ENCODE measurements around the gene GSK3B.
A peak's percentile ranks its signal among the peaks of the same experiment; 100 is the strongest.

Gene GSK3B

GRCh38 chr3:120090422-120090821 lies 3.8 kb downstream of the GSK3B start:
- no peak overlapping the region for H3K4me3 Mint-ChIP-seq
- H3K9me3 Mint-ChIP-seq, result no peaks in the 10 kb centered on the region
- no peak for DNase-seq (ENCODE audit: low spot score)
- H3K36me3 Mint-ChIP-seq (ENCODE audit: low read depth), result peaks cover 14% of the 10 kb centered on the region
- H3K27me3 Mint-ChIP-seq (ENCODE audit: low read depth), result no peaks in the 10 kb centered on the region
- no peak overlapping the region for H3K27ac Mint-ChIP-seq
- H3K4me1 Mint-ChIP-seq (ENCODE audit: low read depth), result peaks cover 17% of the 10 kb centered on the region

DNA sequence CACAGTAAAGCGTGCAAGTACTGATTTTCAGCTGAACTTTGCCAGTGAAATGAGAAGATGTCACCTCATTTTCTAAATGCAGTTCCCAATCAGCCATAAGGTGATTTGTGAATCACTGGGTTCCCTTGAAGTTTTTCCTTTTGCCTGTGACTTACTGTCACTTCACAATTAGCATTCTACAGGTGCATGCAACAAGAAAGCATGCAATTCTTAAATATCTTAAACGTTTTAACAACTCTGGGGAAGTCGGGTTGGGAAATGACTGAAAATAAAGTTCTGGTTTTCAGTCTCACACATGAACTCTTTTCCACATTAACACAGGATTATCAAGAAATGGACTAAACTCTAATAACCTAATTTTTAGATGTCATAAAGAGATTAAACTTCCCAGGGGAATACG lies 5.2 kb downstream of the GSK3B start:
- H3K9me3 Mint-ChIP-seq, result no peaks in the 10 kb centered on the region
- DNase-seq (ENCODE audit: low spot score), result no peak
- no peaks in the 10 kb centered on the region for H3K27me3 Mint-ChIP-seq (ENCODE audit: low read depth)
- H3K36me3 Mint-ChIP-seq (ENCODE audit: low read depth), result peaks cover 14% of the 10 kb centered on the region
- peak overlapping the region; percentile 0 for H3K27ac Mint-ChIP-seq
- H3K4me3 Mint-ChIP-seq, result peak overlapping the region; percentile 25
- H3K4me1 Mint-ChIP-seq (ENCODE audit: low read depth), result peaks cover 17% of the 10 kb centered on the region

- no peaks in the 10 kb centered on the region for H3K27me3 Mint-ChIP-seq (ENCODE audit: low read depth)
- peaks cover 16% of the 10 kb centered on the region for H3K36me3 Mint-ChIP-seq (ENCODE audit: low read depth)
- H3K27ac Mint-ChIP-seq, result no peak overlapping the region
- H3K9me3 Mint-ChIP-seq, result no peaks in the 10 kb centered on the region
- peaks cover 19% of the 10 kb centered on the region for H3K4me1 Mint-ChIP-seq (ENCODE audit: low read depth)
- DNase-seq (ENCODE audit: low spot score), result no peak
- peak overlapping the region; percentile 25 for H3K4me3 Mint-ChIP-seq
Observed at GRCh38 chr3:120088622-120089021, 5.6 kb downstream of the GSK3B start.

- no peak overlapping the region for H3K4me3 Mint-ChIP-seq
- no peak for DNase-seq (ENCODE audit: low spot score)
- no peaks in the 10 kb centered on the region for H3K9me3 Mint-ChIP-seq
- H3K36me3 Mint-ChIP-seq (ENCODE audit: low read depth), result peaks cover 26% of the 10 kb centered on the region
- H3K4me1 Mint-ChIP-seq (ENCODE audit: low read depth), result peaks cover 23% of the 10 kb centered on the region
- H3K27ac Mint-ChIP-seq, result no peak overlapping the region
- no peaks in the 10 kb centered on the region for H3K27me3 Mint-ChIP-seq (ENCODE audit: low read depth)
Observed at GRCh38 chr3:120081719-120082118, 12.5 kb downstream of the GSK3B start.

DNA sequence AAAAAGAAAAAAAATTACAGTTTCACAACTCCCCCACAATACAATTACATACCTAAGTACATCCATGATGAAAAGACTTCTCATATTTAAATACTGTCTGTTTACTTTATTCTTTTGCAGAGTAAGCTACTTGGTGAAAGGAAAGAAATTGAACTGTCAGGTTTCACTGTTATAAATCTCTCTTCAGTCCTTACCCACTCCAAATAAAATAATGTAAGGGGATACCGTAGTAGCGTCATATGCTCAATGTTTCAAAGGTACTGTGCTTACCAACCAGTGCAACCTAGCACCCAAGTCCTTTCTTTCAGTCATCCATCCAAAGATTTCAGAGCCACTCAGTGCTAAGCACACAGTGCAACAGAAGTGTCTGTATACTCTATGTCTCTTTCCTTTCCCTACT lies 13.4 kb downstream of the GSK3B start:
- Mint-ChIP-seq H3K36me3 (ENCODE audit: low read depth) (peaks cover 28% of the 10 kb centered on the region), H3K4me1 (ENCODE audit: low read depth) (peaks cover 23% of the 10 kb centered on the region), H3K9me3 (peaks cover 6% of the 10 kb centered on the region), H3K4me3 (no peak overlapping the region), H3K27ac (no peak overlapping the region), H3K27me3 (ENCODE audit: low read depth) (no peaks in the 10 kb centered on the region)
- no peak for DNase-seq (ENCODE audit: low spot score)

DNA sequence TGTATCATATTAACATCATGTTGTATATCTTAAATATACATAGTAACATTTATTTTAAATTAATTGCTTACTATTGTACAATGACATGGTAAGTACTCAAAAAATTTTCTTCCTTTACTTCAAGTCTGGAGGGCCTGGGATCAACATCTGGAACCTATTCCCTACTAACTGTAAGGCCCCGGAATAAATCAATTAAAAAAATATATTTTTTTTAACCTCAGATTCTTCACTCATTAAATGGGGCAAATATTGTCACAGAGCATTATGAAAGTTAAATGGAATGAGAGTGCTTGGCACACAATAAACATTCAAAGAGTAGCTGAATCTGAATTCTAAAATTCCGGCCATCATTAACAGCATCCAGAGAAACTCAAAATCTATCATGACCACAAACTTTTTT lies 16.5 kb downstream of the GSK3B start:
- H3K27ac Mint-ChIP-seq, result no peak overlapping the region
- H3K4me3 Mint-ChIP-seq, result no peak overlapping the region
- DNase-seq (ENCODE audit: low spot score), result no peak
- peaks cover 7% of the 10 kb centered on the region for H3K9me3 Mint-ChIP-seq
- peaks cover 42% of the 10 kb centered on the region for H3K36me3 Mint-ChIP-seq (ENCODE audit: low read depth)
- peaks cover 21% of the 10 kb centered on the region for H3K4me1 Mint-ChIP-seq (ENCODE audit: low read depth)
- no peaks in the 10 kb centered on the region for H3K27me3 Mint-ChIP-seq (ENCODE audit: low read depth)

DNA sequence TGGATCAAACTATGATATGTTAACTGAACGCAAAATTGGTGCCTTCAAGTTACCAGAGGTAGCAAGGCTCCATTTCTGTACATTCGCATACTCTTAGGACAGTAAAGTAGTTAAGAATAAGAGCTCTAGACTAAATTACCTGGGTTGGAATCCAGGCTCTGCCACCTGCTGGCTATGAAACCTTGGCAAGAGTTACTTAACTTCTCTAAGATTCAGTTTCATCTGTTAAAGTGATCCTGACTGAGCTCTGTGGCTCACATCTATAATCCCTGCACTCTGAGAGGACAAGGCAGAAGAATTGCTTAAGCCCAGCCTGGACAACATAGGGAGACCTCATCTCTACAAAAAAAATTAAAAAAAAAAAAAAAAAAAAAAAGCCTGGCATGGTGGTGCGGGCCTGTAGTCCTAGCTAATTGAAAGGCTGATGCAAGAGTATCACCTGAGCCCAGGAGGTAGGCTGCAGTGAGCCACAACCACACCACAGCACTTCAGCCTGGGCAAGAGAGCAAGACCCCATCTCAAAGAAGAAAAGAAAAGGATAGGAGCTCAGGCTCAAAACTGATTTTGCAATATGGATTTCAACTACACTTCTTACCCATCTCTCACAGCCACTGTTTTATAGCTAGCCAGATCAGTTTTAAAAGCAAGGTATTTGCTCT lies 21.3 kb downstream of the GSK3B start:
- Mint-ChIP-seq H3K27ac (no peak overlapping the region), H3K9me3 (peaks cover 7% of the 10 kb centered on the region), H3K4me1 (ENCODE audit: low read depth) (peaks cover 14% of the 10 kb centered on the region), H3K36me3 (ENCODE audit: low read depth) (peaks cover 32% of the 10 kb centered on the region), H3K4me3 (no peak overlapping the region), H3K27me3 (ENCODE audit: low read depth) (no peaks in the 10 kb centered on the region)
- DNase-seq (ENCODE audit: low spot score), result no peak

GRCh38 chr3:120071259-120071658 lies 23.0 kb downstream of the GSK3B start:
- Mint-ChIP-seq H3K36me3 (ENCODE audit: low read depth) (peaks cover 39% of the 10 kb centered on the region), H3K27me3 (ENCODE audit: low read depth) (no peaks in the 10 kb centered on the region), H3K4me1 (ENCODE audit: low read depth) (peaks cover 13% of the 10 kb centered on the region), H3K9me3 (peaks cover 6% of the 10 kb centered on the region), H3K4me3 (no peak overlapping the region), H3K27ac (no peak overlapping the region)
- no peak for DNase-seq (ENCODE audit: low spot score)

GRCh38 chr3:120070263-120070981 lies 23.8 kb downstream of the GSK3B start:
- Mint-ChIP-seq H3K27ac (no peak overlapping the region), H3K4me1 (ENCODE audit: low read depth) (peaks cover 8% of the 10 kb centered on the region), H3K27me3 (ENCODE audit: low read depth) (no peaks in the 10 kb centered on the region)

GRCh38 chr3:120067083-120067482 lies 27.2 kb downstream of the GSK3B start:
- Mint-ChIP-seq H3K27ac (no peak overlapping the region), H3K4me3 (no peak overlapping the region), H3K4me1 (ENCODE audit: low read depth) (peaks cover 4% of the 10 kb centered on the region), H3K27me3 (ENCODE audit: low read depth) (no peaks in the 10 kb centered on the region), H3K36me3 (ENCODE audit: low read depth) (peaks cover 26% of the 10 kb centered on the region), H3K9me3 (no peaks in the 10 kb centered on the region)
- DNase-seq (ENCODE audit: low spot score), result no peak

More at GRCh38 chr3:120070263-120070981, 23.8 kb downstream of the GSK3B start:
- Mint-ChIP-seq H3K4me3 (no peak overlapping the region), H3K36me3 (ENCODE audit: low read depth) (peaks cover 35% of the 10 kb centered on the region), H3K9me3 (no peaks in the 10 kb centered on the region)
- no peak for DNase-seq (ENCODE audit: low spot score)

- peaks cover 4% of the 10 kb centered on the region for H3K4me1 Mint-ChIP-seq (ENCODE audit: low read depth)
- H3K36me3 Mint-ChIP-seq (ENCODE audit: low read depth), result peaks cover 26% of the 10 kb centered on the region
- no peak for DNase-seq (ENCODE audit: low spot score)
- H3K9me3 Mint-ChIP-seq, result no peaks in the 10 kb centered on the region
- no peak overlapping the region for H3K27ac Mint-ChIP-seq
- no peaks in the 10 kb centered on the region for H3K27me3 Mint-ChIP-seq (ENCODE audit: low read depth)
- no peak overlapping the region for H3K4me3 Mint-ChIP-seq
Observed at GRCh38 chr3:120066634-120067033, 27.6 kb downstream of the GSK3B start.

DNA sequence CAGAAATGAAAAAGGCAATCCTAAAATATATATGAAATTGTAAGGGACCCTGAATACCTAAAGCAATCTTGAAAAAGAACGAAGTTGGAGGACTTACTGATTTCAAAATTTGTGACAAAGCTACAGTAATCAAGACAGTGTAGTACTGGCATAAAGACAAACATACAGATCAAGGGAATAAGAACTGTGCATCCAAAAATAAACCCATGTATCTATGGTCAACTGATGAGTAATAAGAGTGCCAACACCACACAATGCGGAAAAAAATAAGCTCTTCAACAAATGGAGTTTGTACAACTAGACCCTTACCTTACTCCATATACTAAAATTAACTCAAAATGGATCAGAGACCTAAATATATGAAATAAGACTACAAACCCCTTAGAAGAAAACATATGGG lies 29.6 kb downstream of the GSK3B start:
- H3K4me1 Mint-ChIP-seq (ENCODE audit: low read depth), result peaks cover 7% of the 10 kb centered on the region
- H3K4me3 Mint-ChIP-seq, result no peak overlapping the region
- no peaks in the 10 kb centered on the region for H3K9me3 Mint-ChIP-seq
- H3K27me3 Mint-ChIP-seq (ENCODE audit: low read depth), result no peaks in the 10 kb centered on the region
- H3K27ac Mint-ChIP-seq, result no peak overlapping the region
- H3K36me3 Mint-ChIP-seq (ENCODE audit: low read depth), result peaks cover 26% of the 10 kb centered on the region
- no peak for DNase-seq (ENCODE audit: low spot score)

- Mint-ChIP-seq H3K36me3 (ENCODE audit: low read depth) (peaks cover 22% of the 10 kb centered on the region), H3K9me3 (no peaks in the 10 kb centered on the region), H3K27ac (no peak overlapping the region), H3K27me3 (ENCODE audit: low read depth) (no peaks in the 10 kb centered on the region), H3K4me1 (ENCODE audit: low read depth) (peaks cover 9% of the 10 kb centered on the region), H3K4me3 (no peak overlapping the region)
- DNase-seq (ENCODE audit: low spot score), result no peak
Observed at GRCh38 chr3:120062474-120062873, 31.8 kb downstream of the GSK3B start.

GRCh38 chr3:120059081-120059864 lies 35.0 kb downstream of the GSK3B start:
- Mint-ChIP-seq H3K27ac (no peak overlapping the region), H3K9me3 (no peaks in the 10 kb centered on the region), H3K4me3 (no peak overlapping the region), H3K27me3 (ENCODE audit: low read depth) (no peaks in the 10 kb centered on the region), H3K4me1 (ENCODE audit: low read depth) (peaks cover 11% of the 10 kb centered on the region), H3K36me3 (ENCODE audit: low read depth) (peaks cover 15% of the 10 kb centered on the region)
- no peak for DNase-seq (ENCODE audit: low spot score)
